SK-N-SH treated with all-trans-retinoic acid at 6 μM for 48 hours (cell line): ENCODE measurements around the gene PITPNC1.

Source experiments
- ATAC-seq: fragments of 200-7000 bp; cut with Tn5 transposase; 3 replicates; pipeline ENCODE4 v1.9.1; 2020; ENCODE audit warnings: mild to moderate bottlenecking, moderate library complexity
- BACH2 ChIP-seq: fragments of 250-450 bp; sonication (Bioruptor Pico); IDR thresholded peaks from 2 replicates; pipeline ENCODE4 v1.9.0; 2021; ENCODE audit warnings: mild to moderate bottlenecking, borderline replicate concordance
- CSDC2 ChIP-seq: fragments of 250-450 bp; sonication (Bioruptor Pico); IDR thresholded peaks from 2 replicates; pipeline ENCODE4 v1.5.0; 2020; ENCODE audit warnings: mild to moderate bottlenecking, moderate library complexity
- ESRRG ChIP-seq: fragments of 250-450 bp; sonication (Bioruptor Pico); IDR thresholded peaks from 2 replicates; pipeline ENCODE4 v1.6.1; 2021; ENCODE audit warnings: mild to moderate bottlenecking
- ISL1 ChIP-seq: fragments of 250-450 bp; sonication (Bioruptor Pico); IDR thresholded peaks from 2 replicates; pipeline ENCODE4 v2.1.2; 2022; ENCODE audit warnings: mild to moderate bottlenecking, moderate library complexity
- OSR1 ChIP-seq: fragments of 250-450 bp; sonication (Bioruptor Pico); IDR thresholded peaks from 2 replicates; pipeline ENCODE4 v1.8.0; 2022; ENCODE audit warnings: moderate library complexity, mild to moderate bottlenecking, inconsistent platforms
- PPARA ChIP-seq: fragments of 250-450 bp; sonication (Bioruptor Pico); IDR thresholded peaks from 2 replicates; pipeline ENCODE4 v1.5.0; 2020; ENCODE audit warnings: mild to moderate bottlenecking, borderline replicate concordance
- SNAI2 ChIP-seq: fragments of 250-450 bp; sonication (Bioruptor Pico); IDR thresholded peaks from 2 replicates; pipeline ENCODE4 v1.5.0; 2020; ENCODE audit warnings: mild to moderate bottlenecking, moderate library complexity
- TOX ChIP-seq: fragments of 250-450 bp; sonication (Bioruptor Pico); IDR thresholded peaks from 2 replicates; pipeline ENCODE4 v1.8.0; 2021; ENCODE audit warnings: mild to moderate bottlenecking, moderate library complexity, borderline replicate concordance
- ZFP3 ChIP-seq: fragments of 250-450 bp; sonication (Bioruptor Pico); IDR thresholded peaks from 2 replicates; pipeline ENCODE4 v1.5.0; 2020; ENCODE audit warnings: mild to moderate bottlenecking, moderate library complexity
- ZNF70 ChIP-seq: fragments of 450-650 bp; formaldehyde crosslinking; IDR thresholded peaks from 2 replicates; pipeline ENCODE4 v1.5.0; 2020; ENCODE audit warnings: mild to moderate bottlenecking, moderate library complexity
- ZNF8 ChIP-seq: fragments of 450-650 bp; formaldehyde crosslinking; IDR thresholded peaks from 2 replicates; pipeline ENCODE4 v1.5.0; 2020; ENCODE audit warnings: mild to moderate bottlenecking, moderate library complexity
- TF ChIP-seq, protein P1 (sequence below): fragments of 250-450 bp; sonication (Bioruptor Pico); IDR thresholded peaks from 2 replicates; pipeline ENCODE4 v1.8.0; 2020; ENCODE audit warnings: mild to moderate bottlenecking, moderate library complexity, borderline replicate concordance
- TF ChIP-seq, protein P2 (sequence below): fragments of 250-450 bp; sonication (Bioruptor Pico); IDR thresholded peaks from 2 replicates; pipeline ENCODE4 v1.5.1; 2020; ENCODE audit warnings: low read depth, mild to moderate bottlenecking, moderate library complexity
- TF ChIP-seq, protein P3 (sequence below): fragments of 250-450 bp; sonication (Bioruptor Pico); IDR thresholded peaks from 2 replicates; pipeline ENCODE4 v1.8.0; 2021; ENCODE audit warnings: low read depth, mild to moderate bottlenecking, moderate library complexity, borderline replicate concordance

PITPNC1 gene

DNA sequence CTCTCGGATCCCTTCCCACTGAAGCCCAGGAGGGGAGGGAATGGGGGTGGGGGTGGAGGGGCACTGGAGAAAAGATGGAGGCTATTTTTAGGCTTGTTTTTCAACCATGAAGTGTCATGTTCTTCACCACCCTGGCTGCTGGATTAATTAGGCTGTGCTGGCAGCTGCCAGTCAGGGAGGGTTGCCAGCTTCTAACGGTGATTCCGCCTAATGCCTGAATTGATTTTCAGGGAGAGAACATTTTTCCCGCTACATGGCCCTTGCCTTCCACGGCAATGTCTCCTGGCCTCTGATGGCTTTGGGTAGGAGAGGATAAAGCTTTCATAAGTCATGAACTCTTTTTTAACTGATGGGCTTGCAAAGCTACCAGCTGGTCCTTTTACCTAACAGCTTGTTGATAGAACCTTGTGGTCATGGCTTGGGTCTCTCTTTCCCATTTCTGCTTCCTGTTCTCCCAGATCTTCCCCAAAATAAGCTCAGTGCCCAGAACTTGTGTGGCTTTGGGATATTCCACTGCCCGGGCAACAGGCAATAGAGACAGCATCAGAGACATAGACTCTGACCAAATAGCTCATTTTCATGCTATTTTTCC lies 167.4 kb downstream of the PITPNC1 start:
- TF ChIP-seq SNAI2 (CRISPR knock-in tag) (no peak), ISL1 (CRISPR knock-in tag) (no peak), ZNF70 (CRISPR knock-in tag) (no peak), ZFP3 (CRISPR knock-in tag) (no peak), OSR1 (CRISPR knock-in tag) (no peak), TOX (CRISPR knock-in tag) (no peak)
- TF ChIP-seq, protein P1, sequence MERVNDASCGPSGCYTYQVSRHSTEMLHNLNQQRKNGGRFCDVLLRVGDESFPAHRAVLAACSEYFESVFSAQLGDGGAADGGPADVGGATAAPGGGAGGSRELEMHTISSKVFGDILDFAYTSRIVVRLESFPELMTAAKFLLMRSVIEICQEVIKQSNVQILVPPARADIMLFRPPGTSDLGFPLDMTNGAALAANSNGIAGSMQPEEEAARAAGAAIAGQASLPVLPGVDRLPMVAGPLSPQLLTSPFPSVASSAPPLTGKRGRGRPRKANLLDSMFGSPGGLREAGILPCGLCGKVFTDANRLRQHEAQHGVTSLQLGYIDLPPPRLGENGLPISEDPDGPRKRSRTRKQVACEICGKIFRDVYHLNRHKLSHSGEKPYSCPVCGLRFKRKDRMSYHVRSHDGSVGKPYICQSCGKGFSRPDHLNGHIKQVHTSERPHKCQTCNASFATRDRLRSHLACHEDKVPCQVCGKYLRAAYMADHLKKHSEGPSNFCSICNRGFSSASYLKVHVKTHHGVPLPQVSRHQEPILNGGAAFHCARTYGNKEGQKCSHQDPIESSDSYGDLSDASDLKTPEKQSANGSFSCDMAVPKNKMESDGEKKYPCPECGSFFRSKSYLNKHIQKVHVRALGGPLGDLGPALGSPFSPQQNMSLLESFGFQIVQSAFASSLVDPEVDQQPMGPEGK (CRISPR knock-in tag) = no peak
- no peak for ATAC-seq

DNA sequence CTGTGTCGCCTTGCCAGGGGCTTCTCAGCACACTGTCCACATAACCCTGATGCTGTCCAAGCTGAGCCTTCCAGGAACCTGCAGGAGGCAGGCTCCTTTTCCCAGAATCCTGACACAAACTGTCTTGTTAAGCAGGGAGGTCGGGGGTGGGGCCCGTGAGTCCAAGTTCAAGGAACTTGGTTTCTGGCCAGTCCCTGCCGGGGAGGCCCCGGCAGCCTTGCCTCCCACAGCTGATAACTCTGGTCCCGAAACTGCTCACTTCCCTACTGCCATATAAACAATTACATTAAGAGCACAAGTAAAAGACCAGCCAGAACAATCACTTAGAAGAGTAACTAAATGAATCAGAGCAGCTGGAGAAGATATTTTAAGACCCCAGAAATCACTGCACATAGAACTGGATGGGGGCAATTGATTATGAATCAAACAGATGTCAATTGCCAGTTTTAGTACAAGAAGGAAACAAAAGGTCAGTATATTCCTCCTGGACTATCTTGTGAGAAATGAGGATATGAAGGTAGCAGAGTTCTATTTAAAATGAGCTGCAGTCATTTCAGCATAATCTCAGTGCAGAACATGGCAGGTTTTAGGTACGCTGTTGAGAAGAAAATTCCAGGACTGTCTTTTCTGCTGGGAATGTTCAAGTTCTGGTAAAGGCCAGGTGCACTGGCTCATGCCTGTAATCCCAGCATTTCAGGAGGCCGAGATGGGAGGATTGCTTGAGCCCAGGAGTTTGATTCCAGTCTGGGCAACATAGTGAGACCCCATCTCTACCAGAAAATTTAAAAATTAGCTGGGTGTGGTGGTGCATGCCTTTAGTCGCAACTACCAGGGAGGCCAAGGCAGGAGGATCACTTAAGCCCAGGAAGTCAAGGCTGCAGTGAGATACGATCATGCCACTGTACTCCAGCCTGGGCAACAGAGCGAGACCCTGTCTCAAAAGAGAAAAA lies 169.8 kb downstream of the PITPNC1 start:
- TF ChIP-seq, protein P1 (CRISPR knock-in tag) = 0 out of 2 replicates have a peak, but pooled peaks have one; percentile 27
- 0 out of 2 replicates have a peak, but pooled peaks have one; percentile 28 for TF ChIP-seq CSDC2 (CRISPR knock-in tag)
- TF ChIP-seq TOX (CRISPR knock-in tag) = no peak
- TF ChIP-seq, all 23 proteins: peak for 2
- peak; percentile 69 for ATAC-seq

DNA sequence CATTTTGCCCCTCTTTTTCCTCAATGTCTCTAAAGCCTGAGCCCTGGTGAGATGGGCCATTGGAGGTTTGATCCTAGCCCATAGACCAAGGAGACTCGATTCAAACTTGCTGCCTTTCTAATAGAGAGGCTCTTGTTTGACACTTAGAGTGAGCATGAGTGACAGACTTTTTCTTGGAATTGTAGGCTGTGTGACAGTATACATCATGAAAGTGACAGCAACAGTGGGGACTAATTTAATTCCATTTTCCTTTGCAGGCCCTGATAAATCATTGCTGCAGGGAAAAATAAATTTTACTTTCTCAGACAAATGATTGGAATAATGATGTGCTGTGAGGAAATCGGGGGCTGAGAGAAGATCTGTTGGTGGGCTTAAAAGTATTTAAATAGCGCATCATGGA lies 171.6 kb downstream of the PITPNC1 start:
- TF ChIP-seq ESRRG (CRISPR knock-in tag) (no peak), ZNF70 (CRISPR knock-in tag) (no peak), ZNF8 (CRISPR knock-in tag) (no peak), CSDC2 (CRISPR knock-in tag) (no peak), SNAI2 (CRISPR knock-in tag) (no peak), OSR1 (CRISPR knock-in tag) (no peak)
- TF ChIP-seq, protein P2, sequence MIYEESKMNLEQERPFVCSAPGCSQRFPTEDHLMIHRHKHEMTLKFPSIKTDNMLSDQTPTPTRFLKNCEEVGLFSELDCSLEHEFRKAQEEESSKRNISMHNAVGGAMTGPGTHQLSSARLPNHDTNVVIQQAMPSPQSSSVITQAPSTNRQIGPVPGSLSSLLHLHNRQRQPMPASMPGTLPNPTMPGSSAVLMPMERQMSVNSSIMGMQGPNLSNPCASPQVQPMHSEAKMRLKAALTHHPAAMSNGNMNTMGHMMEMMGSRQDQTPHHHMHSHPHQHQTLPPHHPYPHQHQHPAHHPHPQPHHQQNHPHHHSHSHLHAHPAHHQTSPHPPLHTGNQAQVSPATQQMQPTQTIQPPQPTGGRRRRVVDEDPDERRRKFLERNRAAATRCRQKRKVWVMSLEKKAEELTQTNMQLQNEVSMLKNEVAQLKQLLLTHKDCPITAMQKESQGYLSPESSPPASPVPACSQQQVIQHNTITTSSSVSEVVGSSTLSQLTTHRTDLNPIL (CRISPR knock-in tag) = no peak
- TF ChIP-seq, all 23 proteins: peak for 0
- ATAC-seq = no peak

DNA sequence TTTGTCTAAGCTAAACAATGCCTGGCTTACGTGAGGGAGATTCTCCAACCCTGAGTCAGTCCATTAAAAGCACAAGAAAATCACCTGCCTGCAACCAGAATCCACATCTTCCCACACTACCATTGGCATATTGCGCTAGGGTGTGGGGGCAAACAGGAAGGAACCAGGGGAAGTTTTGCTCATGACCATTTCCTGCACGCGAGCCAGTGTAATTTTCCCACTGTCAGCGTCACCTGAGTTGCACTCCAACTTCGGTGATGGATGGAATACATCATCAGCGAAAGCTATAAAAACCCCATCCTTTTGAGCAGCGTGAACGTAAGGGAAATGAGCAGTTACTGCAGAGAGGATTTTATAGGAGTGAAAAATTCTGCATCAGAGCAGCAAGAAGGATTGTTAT lies 172.7 kb downstream of the PITPNC1 start:
- no peak for ATAC-seq
- TF ChIP-seq SNAI2 (CRISPR knock-in tag) = no peak
- no peak for TF ChIP-seq ISL1 (CRISPR knock-in tag)
- TF ChIP-seq, protein P2 (CRISPR knock-in tag) = no peak
- no peak for TF ChIP-seq ZFP3 (CRISPR knock-in tag)
- TF ChIP-seq, all 23 proteins: peak for 0

DNA sequence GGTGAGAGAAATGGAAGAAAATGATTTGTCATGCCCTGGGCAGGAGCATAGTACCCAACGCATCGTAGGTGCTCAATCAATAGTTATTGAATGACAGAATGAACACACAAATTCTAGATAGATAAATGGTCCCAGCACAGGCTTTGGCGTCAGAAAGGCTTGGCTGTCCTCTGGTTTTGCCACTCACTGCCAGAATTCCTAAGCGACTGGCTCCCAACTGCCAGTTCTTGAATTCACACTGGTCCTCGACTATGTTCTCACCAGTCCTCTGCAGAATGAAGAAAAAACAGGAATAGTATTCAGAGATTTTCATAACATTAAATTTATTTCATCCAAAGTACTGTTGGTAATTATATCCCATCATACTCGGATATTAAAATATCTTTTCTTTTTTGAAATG lies 177.6 kb downstream of the PITPNC1 start:
- TF ChIP-seq PPARA (CRISPR knock-in tag) (no peak), ZNF70 (CRISPR knock-in tag) (no peak), BACH2 (CRISPR knock-in tag) (no peak), ZNF8 (CRISPR knock-in tag) (no peak)
- TF ChIP-seq, protein P3, sequence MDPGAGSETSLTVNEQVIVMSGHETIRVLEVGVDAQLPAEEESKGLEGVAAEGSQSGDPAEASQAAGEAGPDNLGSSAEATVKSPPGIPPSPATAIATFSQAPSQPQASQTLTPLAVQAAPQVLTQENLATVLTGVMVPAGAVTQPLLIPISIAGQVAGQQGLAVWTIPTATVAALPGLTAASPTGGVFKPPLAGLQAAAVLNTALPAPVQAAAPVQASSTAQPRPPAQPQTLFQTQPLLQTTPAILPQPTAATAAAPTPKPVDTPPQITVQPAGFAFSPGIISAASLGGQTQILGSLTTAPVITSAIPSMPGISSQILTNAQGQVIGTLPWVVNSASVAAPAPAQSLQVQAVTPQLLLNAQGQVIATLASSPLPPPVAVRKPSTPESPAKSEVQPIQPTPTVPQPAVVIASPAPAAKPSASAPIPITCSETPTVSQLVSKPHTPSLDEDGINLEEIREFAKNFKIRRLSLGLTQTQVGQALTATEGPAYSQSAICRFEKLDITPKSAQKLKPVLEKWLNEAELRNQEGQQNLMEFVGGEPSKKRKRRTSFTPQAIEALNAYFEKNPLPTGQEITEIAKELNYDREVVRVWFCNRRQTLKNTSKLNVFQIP (CRISPR knock-in tag) = no peak
- ATAC-seq = no peak
